Measurements from ENCODE around the gene BRS3.

The BRS3 gene

DNA sequence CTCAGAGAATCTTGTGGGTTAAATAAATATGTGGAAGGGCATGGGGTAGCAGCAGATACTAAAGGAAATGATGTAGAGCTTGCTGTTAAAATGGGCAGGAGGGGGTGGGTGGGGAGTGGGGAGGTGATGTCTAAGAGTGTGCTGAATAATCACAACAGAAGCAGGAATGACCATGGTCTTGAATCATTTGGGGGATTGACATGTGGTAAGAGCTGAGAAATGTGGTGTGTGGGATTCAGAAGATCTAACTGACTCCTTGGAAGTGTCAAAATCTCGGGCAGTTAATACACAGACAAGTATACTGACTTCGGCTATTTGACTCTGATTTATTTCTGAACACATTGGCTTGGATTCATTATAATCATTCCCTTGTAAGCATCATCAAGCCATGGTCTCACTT lies 51.1 kb downstream of the BRS3 start:
- TF ChIP-seq, protein P1, sequence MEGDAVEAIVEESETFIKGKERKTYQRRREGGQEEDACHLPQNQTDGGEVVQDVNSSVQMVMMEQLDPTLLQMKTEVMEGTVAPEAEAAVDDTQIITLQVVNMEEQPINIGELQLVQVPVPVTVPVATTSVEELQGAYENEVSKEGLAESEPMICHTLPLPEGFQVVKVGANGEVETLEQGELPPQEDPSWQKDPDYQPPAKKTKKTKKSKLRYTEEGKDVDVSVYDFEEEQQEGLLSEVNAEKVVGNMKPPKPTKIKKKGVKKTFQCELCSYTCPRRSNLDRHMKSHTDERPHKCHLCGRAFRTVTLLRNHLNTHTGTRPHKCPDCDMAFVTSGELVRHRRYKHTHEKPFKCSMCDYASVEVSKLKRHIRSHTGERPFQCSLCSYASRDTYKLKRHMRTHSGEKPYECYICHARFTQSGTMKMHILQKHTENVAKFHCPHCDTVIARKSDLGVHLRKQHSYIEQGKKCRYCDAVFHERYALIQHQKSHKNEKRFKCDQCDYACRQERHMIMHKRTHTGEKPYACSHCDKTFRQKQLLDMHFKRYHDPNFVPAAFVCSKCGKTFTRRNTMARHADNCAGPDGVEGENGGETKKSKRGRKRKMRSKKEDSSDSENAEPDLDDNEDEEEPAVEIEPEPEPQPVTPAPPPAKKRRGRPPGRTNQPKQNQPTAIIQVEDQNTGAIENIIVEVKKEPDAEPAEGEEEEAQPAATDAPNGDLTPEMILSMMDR (IDR thresholded peaks at IDR 0.05; ENCODE audit: unreplicated experiment in 3 of 3) = no peak
- Mint-ChIP-seq H3K4me1 (no peaks in the 10 kb centered on the region), H3K27me3 (ENCODE audit: low read depth) (peaks cover 4% of the 10 kb centered on the region), H3K9me3 (peaks cover 3% of the 10 kb centered on the region), H3K36me3 (ENCODE audit: low read depth) (no peaks in the 10 kb centered on the region), H3K4me3 (no peak overlapping the region), H3K27ac (no peak overlapping the region)

DNA sequence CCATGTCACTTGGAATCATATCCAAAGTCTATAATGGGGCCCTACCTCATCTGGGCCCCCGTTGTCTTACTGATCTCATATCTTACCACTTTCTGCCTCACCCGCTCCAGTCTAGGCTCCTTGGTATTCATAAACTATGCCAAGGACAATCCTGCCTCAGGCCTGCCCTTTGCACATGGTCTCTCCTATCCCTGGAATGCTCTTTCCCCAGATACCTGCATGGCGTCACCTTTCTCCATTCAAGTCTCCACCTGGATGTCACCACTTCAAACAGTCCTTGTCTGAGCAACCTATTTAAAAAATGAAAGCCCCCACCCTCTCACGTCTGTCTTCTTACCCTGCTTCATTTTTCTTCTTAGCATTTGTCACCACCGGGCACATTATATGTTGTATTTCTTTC lies 52.5 kb downstream of the BRS3 start:
- H3K36me3 Mint-ChIP-seq (ENCODE audit: low read depth) = no peaks in the 10 kb centered on the region
- H3K27ac Mint-ChIP-seq = no peak overlapping the region
- peaks cover 4% of the 10 kb centered on the region for H3K27me3 Mint-ChIP-seq (ENCODE audit: low read depth)
- no peak overlapping the region for H3K4me3 Mint-ChIP-seq
- H3K9me3 Mint-ChIP-seq = peaks cover 3% of the 10 kb centered on the region
- no peaks in the 10 kb centered on the region for H3K4me1 Mint-ChIP-seq
- TF ChIP-seq, protein P1 (IDR thresholded peaks at IDR 0.05; ENCODE audit: unreplicated experiment in 3 of 3) = no peak

DNA sequence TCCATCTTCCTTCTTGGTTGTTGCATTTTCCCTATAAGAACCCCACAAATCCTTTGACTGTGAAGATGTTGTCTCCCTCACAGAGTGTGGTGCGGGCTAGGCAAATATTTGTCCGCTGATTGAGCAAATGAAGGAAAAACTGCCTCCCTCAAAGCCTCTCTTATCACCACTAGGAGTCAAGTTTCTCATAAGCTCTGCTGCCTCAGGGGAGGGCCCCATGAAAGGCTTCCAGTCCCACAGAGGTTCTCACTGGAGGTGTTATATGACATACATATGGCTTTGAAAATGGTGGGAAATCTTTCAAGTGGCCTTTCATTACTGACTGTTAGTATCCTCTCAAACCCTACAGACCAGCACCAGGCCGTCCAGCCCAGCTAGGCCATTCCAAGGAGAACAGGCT lies 53.5 kb downstream of the BRS3 start:
- peaks cover 4% of the 10 kb centered on the region for H3K27me3 Mint-ChIP-seq (ENCODE audit: low read depth)
- no peaks in the 10 kb centered on the region for H3K4me1 Mint-ChIP-seq
- H3K9me3 Mint-ChIP-seq = peaks cover 7% of the 10 kb centered on the region
- H3K36me3 Mint-ChIP-seq (ENCODE audit: low read depth) = no peaks in the 10 kb centered on the region
- H3K27ac Mint-ChIP-seq = no peak overlapping the region
- no peak overlapping the region for H3K4me3 Mint-ChIP-seq
- TF ChIP-seq, protein P1 (IDR thresholded peaks at IDR 0.05; ENCODE audit: unreplicated experiment in 3 of 3) = no peak

DNA sequence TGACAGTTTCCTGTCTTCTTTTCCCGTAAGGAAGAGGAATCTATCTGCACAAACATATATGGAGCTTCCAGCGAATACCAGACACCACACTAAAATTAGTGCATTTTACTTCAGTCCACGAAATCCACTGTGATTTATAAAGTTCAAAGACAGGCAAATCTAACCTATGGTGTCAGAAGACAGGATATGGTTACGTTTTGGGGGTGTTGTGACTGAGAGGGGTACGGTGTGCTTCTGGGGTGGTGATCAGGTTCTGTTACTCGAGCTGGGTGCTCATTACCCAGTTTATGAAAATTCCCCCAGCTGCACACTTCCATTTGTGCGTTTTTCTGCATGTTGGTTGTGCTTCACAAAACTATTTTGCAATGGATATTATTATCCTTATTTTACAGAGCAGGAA lies 54.5 kb downstream of the BRS3 start:
- TF ChIP-seq, protein P1 (IDR thresholded peaks at IDR 0.05; ENCODE audit: unreplicated experiment in 3 of 3) = no peak
- Mint-ChIP-seq H3K36me3 (ENCODE audit: low read depth) (no peaks in the 10 kb centered on the region), H3K27ac (no peak overlapping the region), H3K9me3 (peaks cover 4% of the 10 kb centered on the region), H3K4me1 (no peaks in the 10 kb centered on the region), H3K4me3 (no peak overlapping the region), H3K27me3 (ENCODE audit: low read depth) (peaks cover 4% of the 10 kb centered on the region)
